SJSA1 (cell line): ENCODE data around the gene ALMS1. TPM values are rescaled to one million over a fixed set of nuclear protein-coding genes. Genes with fewer than 3 reads are reported as not detected.
"Not testable (repeated sequence)": the region's sequence is repeated elsewhere in the genome, so short reads cannot be mapped to it uniquely, and the experiment has no call there.

Source experiments
- DNase-seq, 2 experiments: peaks; one replicate each; pipeline ENCODE4 v3.0.0-alpha.2; 2015 to 2020; ENCODE audit warnings: low spot score in 2 of 2, low read depth in 1 of 2
- H3K27ac ChIP-seq: fragments of 250-450 bp; sonication (Bioruptor Pico); 2 replicates; pipeline ENCODE4 v1.5.1; 2020; ENCODE audit warnings: mild to moderate bottlenecking, moderate library complexity
- H3K27me3 ChIP-seq: fragments of 250-450 bp; sonication (Bioruptor Pico); replicated peaks from 2 replicates; pipeline ENCODE4 v1.5.1; 2020; ENCODE audit warnings: mild to moderate bottlenecking, moderate library complexity
- H3K36me3 ChIP-seq: fragments of 250-450 bp; sonication (Bioruptor Pico); 2 replicates; pipeline ENCODE4 v1.5.1; 2020; ENCODE audit warnings: mild to moderate bottlenecking
- H3K4me1 ChIP-seq: fragments of 250-450 bp; sonication (Bioruptor Pico); replicated peaks from 2 replicates; pipeline ENCODE4 v1.6.1; 2021; ENCODE audit warnings: mild to moderate bottlenecking
- H3K4me3 ChIP-seq: fragments of 250-450 bp; sonication (Bioruptor Pico); 2 replicates; pipeline ENCODE4 v1.5.1; 2020; ENCODE audit warnings: mild to moderate bottlenecking
- H3K9me3 ChIP-seq: fragments of 250-450 bp; sonication (Bioruptor Pico); replicated peaks from 2 replicates; pipeline ENCODE4 v1.5.1; 2020; ENCODE audit warnings: mild to moderate bottlenecking
- total RNA-seq: library from RNA; depleted of rRNA; stranded (reverse); fragments of >200 nt; shearing (Covaris generic); gene quantifications from 2 replicates; pipeline ENCODE4 v1.2.3, GENCODE V29; 2014; rRNA removed

Gene ALMS1, protein sequence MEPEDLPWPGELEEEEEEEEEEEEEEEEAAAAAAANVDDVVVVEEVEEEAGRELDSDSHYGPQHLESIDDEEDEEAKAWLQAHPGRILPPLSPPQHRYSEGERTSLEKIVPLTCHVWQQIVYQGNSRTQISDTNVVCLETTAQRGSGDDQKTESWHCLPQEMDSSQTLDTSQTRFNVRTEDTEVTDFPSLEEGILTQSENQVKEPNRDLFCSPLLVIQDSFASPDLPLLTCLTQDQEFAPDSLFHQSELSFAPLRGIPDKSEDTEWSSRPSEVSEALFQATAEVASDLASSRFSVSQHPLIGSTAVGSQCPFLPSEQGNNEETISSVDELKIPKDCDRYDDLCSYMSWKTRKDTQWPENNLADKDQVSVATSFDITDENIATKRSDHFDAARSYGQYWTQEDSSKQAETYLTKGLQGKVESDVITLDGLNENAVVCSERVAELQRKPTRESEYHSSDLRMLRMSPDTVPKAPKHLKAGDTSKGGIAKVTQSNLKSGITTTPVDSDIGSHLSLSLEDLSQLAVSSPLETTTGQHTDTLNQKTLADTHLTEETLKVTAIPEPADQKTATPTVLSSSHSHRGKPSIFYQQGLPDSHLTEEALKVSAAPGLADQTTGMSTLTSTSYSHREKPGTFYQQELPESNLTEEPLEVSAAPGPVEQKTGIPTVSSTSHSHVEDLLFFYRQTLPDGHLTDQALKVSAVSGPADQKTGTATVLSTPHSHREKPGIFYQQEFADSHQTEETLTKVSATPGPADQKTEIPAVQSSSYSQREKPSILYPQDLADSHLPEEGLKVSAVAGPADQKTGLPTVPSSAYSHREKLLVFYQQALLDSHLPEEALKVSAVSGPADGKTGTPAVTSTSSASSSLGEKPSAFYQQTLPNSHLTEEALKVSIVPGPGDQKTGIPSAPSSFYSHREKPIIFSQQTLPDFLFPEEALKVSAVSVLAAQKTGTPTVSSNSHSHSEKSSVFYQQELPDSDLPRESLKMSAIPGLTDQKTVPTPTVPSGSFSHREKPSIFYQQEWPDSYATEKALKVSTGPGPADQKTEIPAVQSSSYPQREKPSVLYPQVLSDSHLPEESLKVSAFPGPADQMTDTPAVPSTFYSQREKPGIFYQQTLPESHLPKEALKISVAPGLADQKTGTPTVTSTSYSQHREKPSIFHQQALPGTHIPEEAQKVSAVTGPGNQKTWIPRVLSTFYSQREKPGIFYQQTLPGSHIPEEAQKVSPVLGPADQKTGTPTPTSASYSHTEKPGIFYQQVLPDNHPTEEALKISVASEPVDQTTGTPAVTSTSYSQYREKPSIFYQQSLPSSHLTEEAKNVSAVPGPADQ (N-terminal part only)
- 12.8 and 22.3 TPM in 2 replicates for total RNA-seq

DNA sequence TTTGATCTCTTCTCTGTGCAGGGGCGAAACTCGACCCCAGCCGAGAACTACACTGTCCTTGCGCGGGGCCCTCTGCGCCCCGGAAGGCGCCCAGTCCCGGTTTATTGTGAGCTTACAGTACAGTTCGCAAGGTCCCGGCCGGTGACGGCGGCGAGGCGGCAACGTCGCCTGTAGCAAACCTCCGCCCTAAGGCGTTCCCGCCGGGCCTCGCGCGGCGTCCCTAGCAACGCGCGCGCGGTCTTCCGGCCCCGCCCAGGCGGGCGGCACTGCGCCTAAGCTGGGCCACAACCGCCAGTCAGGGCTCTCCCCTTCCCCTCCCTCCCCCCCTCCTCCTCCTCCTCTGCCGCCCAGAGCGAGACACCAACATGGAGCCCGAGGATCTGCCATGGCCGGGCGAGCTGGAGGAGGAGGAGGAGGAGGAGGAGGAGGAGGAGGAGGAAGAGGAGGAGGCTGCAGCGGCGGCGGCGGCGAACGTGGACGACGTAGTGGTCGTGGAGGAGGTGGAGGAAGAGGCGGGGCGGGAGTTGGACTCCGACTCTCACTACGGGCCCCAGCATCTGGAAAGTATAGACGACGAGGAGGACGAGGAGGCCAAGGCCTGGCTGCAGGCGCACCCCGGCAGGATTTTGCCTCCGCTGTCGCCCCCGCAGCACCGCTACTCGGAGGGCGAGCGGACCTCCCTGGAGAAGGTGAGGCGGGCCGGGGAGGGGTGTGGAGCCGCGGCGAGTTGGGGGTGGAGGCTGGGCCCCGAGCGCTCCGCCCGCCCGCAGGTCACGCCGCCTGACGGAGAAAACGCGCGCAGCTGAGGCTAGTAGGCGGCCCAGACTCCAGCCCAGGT lies at the start of gene ALMS1:
Gene ALMS1, plus strand, starts transcription at position 333 of the 838 bp plus-strand sequence. Its CDS starts 33 bp downstream, at position 366.
- Histone ChIP-seq H3K4me3 (peak within 1 kb of the TSS; percentile 74), H3K9me3 (no peaks in the 10 kb centered on the region; the same call in 1 of the 2 replicates), H3K27ac (peak within 1 kb of the TSS; percentile 62), H3K4me1 (peaks cover 19% of the 10 kb centered on the region), H3K27me3 (no peaks in the 10 kb centered on the region), H3K36me3 (no peaks in the 10 kb centered on the region)
- peak; percentile 88 to 90 for DNase-seq

DNA sequence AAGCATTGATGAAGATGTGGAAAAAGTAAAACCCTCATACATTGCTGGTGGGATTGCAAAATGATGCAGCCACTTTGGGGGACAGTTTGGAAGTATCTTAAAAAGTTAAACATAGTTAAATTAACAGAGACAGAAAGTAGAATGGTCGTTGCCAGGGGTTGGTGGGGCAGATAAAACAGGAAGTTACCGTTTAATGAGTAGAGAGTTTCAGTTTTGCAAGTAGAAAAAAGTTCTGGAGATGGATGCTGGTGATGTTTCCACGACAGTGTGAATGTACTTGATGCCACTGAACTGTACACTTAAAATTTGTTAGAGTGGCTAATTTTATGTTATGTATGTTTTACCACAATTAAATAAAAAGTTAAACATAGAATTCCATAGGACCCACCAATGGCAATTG lies 47.8 kb upstream of the ALMS1 start:
- H3K9me3 ChIP-seq, result no peaks in the 10 kb centered on the region
- DNase-seq, result no peak
- H3K4me1 ChIP-seq, result no peaks in the 10 kb centered on the region

DNA sequence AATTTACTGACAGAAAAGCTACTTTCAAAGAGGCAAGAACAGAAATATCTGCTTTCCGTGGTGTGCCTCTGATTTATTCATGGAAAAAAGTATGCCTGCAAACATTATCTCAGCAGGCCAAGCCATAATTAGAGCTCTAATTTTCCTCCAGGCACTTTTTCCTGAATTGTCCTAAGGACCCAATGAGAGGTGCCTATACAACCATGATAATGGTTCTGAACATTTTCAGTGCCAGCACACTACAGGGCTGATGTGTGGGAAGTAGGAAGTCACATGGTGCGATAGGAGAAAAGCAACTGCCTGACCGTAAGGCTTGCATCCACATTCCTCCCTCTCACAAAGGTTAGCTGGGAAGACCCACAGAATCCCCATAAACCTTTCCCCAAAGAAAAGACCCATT lies 46.4 kb upstream of the ALMS1 start:
- H3K36me3 ChIP-seq, result no peaks in the 10 kb centered on the region
- no peak overlapping the region for H3K27ac ChIP-seq
- H3K4me1 ChIP-seq, result no peaks in the 10 kb centered on the region
- peaks cover 24% of the 10 kb centered on the region for H3K27me3 ChIP-seq
- H3K4me3 ChIP-seq, result no peak overlapping the region
- no peaks in the 10 kb centered on the region for H3K9me3 ChIP-seq
- no peak for DNase-seq

More for the DNA sequence above, 47.8 kb upstream of the ALMS1 start:
- Histone ChIP-seq H3K36me3 (no peaks in the 10 kb centered on the region), H3K27ac (no peak overlapping the region), H3K4me3 (no peak overlapping the region), H3K27me3 (peaks cover 22% of the 10 kb centered on the region)

GRCh38 chr2:73341039-73341438 lies 44.6 kb upstream of the ALMS1 start:
- H3K27me3 ChIP-seq, result peaks cover 24% of the 10 kb centered on the region
- DNase-seq, result no peak
- no peaks in the 10 kb centered on the region for H3K9me3 ChIP-seq
- no peak overlapping the region for H3K4me3 ChIP-seq
- no peaks in the 10 kb centered on the region for H3K36me3 ChIP-seq
- no peaks in the 10 kb centered on the region for H3K4me1 ChIP-seq
- no peak overlapping the region for H3K27ac ChIP-seq

DNA sequence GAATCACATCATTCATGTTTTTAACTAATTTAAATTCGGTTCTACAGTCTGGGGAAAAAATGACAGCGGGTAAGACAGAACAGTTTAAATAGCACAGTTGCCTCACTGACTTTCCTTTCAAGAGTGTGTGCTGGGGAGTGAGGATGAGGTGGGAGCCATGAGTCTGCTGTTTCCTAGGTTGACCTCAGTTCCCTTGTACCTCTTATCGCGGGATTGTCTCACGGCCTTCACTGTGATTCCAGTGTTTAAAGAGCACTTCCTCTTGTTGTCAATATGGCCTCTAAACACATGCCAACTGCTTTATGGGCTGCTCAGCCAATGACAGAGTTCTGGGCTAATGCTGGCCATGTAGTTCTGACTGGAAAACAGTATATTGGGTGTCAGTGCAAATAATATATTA lies 41.6 kb upstream of the ALMS1 start:
- Histone ChIP-seq H3K4me3 (no peak overlapping the region), H3K36me3 (no peaks in the 10 kb centered on the region), H3K27me3 (peaks cover 10% of the 10 kb centered on the region), H3K27ac (no peak overlapping the region), H3K9me3 (no peaks in the 10 kb centered on the region), H3K4me1 (no peaks in the 10 kb centered on the region)
- no peak for DNase-seq

DNA sequence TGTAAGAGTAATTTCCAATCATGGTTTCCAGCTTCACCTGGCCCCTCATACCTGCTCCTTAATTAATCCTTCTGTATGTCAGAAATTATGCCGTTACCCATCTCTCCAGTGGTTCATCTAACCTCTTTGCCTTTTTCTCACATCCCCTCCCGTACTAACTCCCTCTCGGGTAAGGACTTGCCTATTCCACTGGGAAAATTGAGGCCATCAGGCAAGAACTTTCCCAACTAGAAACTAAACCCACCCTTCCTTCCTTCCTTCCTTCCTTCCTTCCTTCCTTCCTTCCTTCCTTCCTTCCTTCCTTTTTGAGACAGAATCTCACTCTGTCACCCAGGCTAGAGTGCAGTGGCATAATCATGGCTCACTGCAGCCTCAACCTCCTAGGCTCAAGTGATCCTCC lies 40.9 kb upstream of the ALMS1 start:
- not testable (repeated sequence) for DNase-seq, H3K27ac ChIP-seq, H3K36me3 ChIP-seq, H3K9me3 ChIP-seq, H3K27me3 ChIP-seq, H3K4me1 ChIP-seq, H3K4me3 ChIP-seq

GRCh38 chr2:73350035-73350691 lies 35.5 kb upstream of the ALMS1 start:
- no peak for DNase-seq
- no peaks in the 10 kb centered on the region for H3K36me3 ChIP-seq
- no peaks in the 10 kb centered on the region for H3K4me1 ChIP-seq
- H3K9me3 ChIP-seq, result no peaks in the 10 kb centered on the region
- no peaks in the 10 kb centered on the region for H3K27me3 ChIP-seq
- no peak overlapping the region for H3K4me3 ChIP-seq
- H3K27ac ChIP-seq, result no peak overlapping the region

GRCh38 chr2:73356097-73356496 lies 29.5 kb upstream of the ALMS1 start:
- DNase-seq, result no peak
- Histone ChIP-seq H3K27me3 (0 out of 2 replicates have a peak, but pooled peaks cover 4% of the 10 kb centered on the region), H3K36me3 (no peaks in the 10 kb centered on the region), H3K27ac (no peak overlapping the region), H3K9me3 (no peaks in the 10 kb centered on the region), H3K4me3 (no peak overlapping the region), H3K4me1 (no peaks in the 10 kb centered on the region)

GRCh38 chr2:73359915-73360697 lies 25.5 kb upstream of the ALMS1 start:
- no peak for DNase-seq
- Histone ChIP-seq H3K4me1 (no peaks in the 10 kb centered on the region), H3K27me3 (peaks cover 10% of the 10 kb centered on the region; the same call in 1 of the 2 replicates), H3K4me3 (no peak overlapping the region), H3K36me3 (no peaks in the 10 kb centered on the region), H3K9me3 (no peaks in the 10 kb centered on the region), H3K27ac (no peak overlapping the region)

GRCh38 chr2:73366060-73366459 lies 19.6 kb upstream of the ALMS1 start:
- no peak overlapping the region for H3K27ac ChIP-seq
- no peaks in the 10 kb centered on the region for H3K4me1 ChIP-seq
- H3K4me3 ChIP-seq, result no peak overlapping the region
- H3K9me3 ChIP-seq, result 0 out of 2 replicates have a peak, but pooled peaks cover 2% of the 10 kb centered on the region
- H3K27me3 ChIP-seq, result peaks cover 17% of the 10 kb centered on the region
- H3K36me3 ChIP-seq, result no peaks in the 10 kb centered on the region
- no peak for DNase-seq

DNA sequence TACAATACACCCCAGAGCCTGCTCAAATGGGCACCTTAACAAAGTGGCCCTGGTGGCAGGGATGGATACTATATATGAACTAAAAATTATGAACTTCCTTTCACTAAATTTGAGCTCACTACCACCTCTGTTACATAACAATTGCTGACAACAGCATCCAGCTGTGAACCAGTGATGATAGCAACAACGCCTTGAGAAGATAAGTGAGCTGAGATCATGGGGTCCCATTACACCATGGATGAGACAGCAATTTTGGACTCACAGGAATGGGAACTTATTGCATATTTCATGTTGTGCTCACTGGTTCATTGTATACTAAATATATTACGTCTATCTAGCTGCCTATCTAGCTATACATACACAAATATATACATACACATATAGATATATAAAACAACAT lies 16.9 kb upstream of the ALMS1 start:
- no peak overlapping the region for H3K27ac ChIP-seq
- no peak for DNase-seq
- H3K36me3 ChIP-seq, result no peaks in the 10 kb centered on the region
- H3K27me3 ChIP-seq, result peaks cover 10% of the 10 kb centered on the region
- no peak overlapping the region for H3K4me3 ChIP-seq
- H3K4me1 ChIP-seq, result no peaks in the 10 kb centered on the region
- 0 out of 2 replicates have a peak, but pooled peaks cover 2% of the 10 kb centered on the region for H3K9me3 ChIP-seq

DNA sequence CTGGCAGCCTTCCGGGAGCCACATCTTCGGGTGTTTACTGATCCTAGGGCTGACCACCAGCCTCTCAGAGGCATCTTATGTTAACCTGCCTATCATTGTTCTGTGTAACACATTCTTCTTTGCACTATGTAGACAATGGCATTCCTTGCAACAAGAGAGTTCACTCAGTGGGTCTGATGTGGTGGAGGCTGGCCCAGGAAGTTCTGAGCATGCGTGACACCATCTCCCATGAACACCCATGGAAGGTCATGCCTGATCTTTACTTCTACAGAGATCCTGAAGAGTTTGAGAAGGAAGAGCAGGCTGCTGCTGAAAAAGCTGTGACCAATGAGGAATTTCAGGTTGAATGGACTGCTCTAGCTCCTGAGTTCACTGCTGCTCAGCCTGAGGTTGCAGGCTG lies 15.3 kb upstream of the ALMS1 start:
- Histone ChIP-seq H3K4me3 (no peak overlapping the region), H3K9me3 (0 out of 2 replicates have a peak, but pooled peaks cover 2% of the 10 kb centered on the region), H3K4me1 (no peaks in the 10 kb centered on the region), H3K27ac (no peak overlapping the region), H3K36me3 (no peaks in the 10 kb centered on the region), H3K27me3 (peaks cover 14% of the 10 kb centered on the region)
- no peak for DNase-seq
